GM19035 (cell line): Measurements from ENCODE around the gene FARP1.

Experiments
- ATAC-seq: cut with Tn5 transposase; IDR thresholded peaks from one replicate; pipeline ENCODE4 v1.9.1; 2021; ENCODE audit not compliant: unreplicated experiment

The FARP1 gene

GRCh38 chr13:98474292-98474691, 331.4 kb downstream of the FARP1 start:
- ATAC-seq, result no peak

DNA sequence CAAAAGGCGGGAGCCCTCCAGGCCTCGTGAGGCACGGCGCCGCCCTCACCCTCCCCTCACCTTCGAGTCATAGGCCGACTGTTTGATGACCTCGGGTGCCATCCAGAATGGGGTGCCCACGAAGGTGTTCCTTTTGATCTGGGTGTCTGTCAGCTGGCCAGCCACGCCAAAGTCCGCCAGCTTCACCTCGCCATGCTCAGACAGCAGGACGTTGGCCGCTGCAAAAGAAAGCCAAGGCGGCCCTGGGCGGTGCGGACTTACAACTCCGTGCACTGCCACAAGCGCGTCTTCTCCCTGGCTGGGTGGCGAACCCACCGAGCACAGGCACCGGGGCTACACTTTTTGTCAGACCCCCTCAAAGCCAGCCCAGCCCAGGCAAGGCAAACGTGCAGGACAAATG, 331.9 kb downstream of the FARP1 start:
- ATAC-seq, result no peak

DNA sequence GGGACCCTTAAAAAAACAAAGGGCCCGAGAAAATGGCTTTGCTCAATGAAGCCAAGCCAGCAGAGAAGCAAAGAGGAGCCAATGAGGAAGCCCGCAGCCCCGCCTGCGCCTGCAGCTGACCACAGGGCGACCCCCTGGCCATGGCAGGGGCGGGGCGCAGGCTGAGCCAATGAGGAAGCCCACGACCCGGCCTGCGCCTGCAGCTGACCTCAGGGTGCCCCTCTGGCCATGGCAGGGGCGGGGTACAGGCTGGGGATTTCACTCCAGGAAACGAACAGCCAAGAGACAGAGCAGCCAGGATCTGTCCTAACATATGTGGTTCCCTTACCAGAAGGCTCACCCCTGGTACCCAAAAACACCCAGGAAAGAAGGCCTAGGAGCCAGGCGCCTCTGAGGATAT, 332.6 kb downstream of the FARP1 start:
- ATAC-seq, result no peak

- ATAC-seq, result peak; percentile 29
Observed at GRCh38 chr13:98476106-98476505, 333.2 kb downstream of the FARP1 start.

- peak; percentile 93 for ATAC-seq
Observed at GRCh38 chr13:98476538-98476966, 333.7 kb downstream of the FARP1 start.

DNA sequence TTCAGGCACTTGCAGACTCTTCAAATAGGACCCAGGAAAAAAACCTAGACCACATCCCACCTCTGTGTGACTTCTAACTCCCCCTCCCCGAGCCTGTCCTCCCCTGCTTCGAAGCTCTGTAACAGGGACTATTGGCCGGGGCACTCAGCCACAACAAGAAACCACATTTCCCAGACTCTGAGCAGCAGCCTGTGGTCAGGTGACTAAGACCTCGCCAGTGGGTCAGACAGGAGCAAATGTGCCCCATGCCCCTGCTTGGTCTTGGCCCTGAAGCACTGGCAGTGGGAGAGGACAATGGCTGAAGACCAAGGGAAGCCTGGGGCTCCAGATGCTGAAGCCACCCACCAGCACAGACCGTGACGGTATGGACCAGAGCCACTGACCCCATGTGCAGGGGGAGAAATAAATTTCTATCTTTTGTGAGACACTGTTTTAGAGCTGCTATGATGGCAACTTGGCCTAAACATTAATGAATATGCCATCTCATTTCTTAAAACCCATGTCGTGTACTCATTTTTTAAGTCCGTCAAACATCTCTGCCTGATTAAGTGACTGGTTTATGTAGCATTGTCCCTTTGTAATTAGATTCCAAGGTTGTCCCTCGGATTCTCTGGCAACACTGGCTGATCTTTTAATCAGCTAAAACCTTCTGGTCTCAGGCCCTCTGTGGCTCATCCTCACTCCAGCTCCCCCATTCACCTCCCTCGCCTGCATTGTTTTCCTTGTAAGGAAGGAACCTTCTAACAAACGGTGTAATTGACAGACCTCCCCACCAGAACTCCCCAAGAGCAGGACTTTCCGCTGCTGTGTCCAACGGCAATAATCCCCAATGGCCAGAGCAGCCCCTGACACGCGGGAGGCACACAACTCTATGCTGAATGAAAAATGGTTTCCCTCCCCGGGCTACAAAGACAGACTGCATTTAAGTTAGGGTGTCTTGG, 335.6 kb downstream of the FARP1 start:
- ATAC-seq, result no peak

- no peak for ATAC-seq
Observed at GRCh38 chr13:98479496-98480003, 336.7 kb downstream of the FARP1 start.

- no peak for ATAC-seq
Observed at GRCh38 chr13:98480915-98481877, 338.3 kb downstream of the FARP1 start.

DNA sequence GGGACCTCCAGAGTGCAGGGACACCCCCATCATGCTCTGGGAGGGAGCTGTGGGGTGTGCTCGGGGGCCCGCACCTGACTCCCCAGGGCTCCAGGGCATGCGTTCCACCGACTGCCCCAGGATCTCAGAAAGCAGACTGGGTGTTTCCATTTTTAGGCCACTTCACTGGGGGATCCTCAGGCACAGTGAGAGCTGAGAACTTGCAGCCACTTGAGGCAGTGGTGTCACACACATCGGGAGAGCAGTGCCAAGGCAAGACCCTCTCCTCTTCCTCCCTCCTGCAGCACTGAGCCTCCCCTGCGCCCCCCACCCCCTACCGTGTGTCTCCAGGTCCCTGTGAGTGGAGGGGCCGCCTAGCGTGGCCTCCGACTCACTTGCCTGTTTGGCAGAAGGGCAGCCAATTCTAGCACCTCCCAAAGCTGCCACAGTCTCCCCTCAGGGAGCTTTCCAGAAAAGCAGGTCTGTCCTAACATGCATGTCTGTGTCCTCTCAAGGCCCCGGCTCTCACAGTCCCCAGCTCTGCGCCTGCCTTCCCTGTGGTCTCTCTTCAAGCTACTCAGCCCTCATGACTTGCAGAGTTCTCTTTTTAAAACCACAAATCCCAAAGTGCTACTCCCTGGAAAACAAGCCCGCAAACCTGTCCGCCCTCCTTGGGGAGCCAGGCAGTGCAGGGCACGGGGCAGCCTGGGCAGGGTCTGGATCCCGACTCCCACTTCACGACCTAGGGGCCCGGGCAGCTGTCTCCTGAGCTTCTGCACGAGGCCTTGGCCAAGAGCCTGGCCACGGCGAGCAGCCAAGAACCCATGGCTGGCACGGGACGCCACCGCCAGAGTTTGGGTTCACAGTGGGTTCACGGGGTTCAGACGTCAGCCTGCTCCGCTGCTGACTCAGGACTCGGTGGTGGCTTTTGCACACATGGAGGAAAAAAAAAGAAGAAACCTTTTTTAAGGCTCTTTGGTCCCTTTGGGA, 339.9 kb downstream of the FARP1 start:
- no peak for ATAC-seq

DNA sequence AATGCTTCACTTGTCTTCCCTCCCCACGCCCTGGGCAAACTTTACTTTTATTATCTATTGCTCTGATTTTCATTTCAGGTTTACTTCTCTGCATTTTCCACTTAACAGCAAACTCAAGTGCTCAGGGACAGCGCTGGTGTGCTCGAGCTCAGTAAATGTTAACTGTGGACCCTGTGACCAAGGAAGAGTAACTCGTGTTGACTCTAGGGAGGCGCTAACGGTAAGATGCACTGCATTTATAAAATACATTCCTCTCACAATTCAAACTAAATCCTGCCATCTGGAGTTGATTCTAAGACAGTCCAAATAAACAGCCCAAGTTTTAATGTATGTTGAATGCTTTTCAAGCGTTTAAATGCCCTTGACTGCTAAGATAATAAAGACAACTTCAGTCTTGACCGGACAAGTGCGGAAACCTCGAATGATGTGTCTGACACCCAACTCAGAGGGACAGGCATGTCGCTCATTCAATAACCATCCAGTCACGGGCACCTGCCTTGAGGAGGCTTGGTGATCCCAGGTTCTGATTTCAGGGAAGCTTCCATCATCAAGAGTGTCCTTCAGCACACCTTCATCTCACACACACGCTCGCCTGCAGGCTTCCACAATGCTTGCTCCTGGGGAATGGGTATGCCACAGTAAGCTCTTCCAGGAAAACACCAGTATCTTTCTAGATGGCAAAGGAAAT, 340.9 kb downstream of the FARP1 start:
- ATAC-seq, result no peak

DNA sequence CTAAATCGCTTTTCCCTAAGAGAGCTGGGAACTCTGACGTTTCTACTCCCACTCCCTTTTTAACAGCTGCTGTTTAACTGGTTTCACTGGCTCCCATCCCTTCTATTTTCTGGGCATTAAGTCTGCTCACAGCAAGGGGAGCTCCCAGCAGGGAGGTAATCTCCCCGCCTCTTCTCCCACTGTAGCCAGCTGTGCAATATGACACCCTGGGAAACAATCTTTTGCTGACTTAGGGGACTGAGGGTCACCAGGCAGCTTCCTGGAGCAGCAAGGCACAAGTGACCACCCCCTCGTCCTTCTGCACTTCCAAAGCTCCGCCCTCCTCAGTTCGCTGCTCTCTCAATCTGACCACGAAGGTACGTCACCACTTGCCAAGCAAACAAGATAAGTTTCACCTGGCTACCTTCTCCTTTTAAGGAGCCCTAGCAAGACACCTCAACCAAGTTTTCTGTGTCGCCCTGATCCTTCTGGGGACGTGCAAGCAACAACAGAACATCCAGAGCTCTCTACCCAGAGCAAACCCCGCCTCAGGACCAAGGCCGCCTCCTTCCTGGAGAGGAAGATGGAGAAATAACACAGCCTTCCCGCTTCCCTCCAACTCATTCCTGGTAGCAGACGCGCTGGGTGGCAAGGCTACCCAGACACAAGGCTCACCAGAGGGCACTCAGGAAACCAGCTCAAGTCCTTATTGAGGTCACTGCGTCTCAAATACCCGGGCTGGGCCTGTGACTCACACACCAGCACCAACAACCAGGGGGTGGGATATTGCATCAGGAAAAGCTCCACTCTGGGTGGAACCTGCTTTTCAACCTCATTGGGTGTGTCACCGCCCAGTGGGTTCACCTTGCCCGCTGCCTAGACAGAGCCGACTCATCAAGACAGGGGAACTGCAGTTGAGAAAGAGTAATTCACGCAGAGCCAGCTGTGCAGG, 341.7 kb downstream of the FARP1 start:
- ATAC-seq, result no peak

- ATAC-seq, result no peak
Observed at GRCh38 chr13:98485561-98485960, 342.7 kb downstream of the FARP1 start.

DNA sequence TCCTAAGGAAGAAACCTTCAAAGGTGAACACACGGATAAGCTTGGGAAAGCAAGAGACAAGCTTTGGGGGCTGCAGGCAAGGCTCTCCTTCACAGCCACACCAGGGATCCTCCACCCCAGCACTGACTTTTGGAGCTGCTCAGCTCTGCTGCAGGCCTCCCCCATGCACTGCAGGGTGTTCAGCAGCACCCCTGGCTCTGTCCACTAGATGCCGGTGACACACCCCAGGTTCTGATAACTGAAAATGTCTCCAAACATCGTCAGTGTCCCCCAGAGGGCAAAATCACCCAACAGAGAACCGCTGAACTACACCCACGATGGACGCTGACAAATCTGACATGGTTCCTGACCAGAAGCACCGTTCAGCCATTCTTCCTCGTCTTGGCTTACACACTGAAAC, 343.5 kb downstream of the FARP1 start:
- ATAC-seq, result no peak

DNA sequence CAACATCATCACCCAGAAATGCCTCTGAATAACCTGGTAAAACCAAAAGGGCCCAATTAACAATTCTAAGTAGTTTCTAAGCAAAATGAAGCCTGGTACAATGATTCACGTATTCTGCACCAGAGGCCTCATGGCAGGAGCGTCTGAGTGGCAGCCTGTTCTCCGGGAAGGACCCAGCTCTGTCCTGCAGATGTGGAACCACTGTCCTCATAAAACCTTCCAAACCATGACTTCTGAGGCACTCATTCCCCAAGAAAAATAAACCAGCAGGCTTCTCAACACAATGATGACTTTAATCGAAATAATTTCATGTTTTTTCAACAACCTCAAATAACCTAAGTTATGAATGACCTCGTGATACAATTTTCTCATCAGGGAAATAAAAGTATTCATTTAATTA, 344.1 kb downstream of the FARP1 start:
- no peak for ATAC-seq

- ATAC-seq, result no peak
Observed at GRCh38 chr13:98487522-98487921, 344.6 kb downstream of the FARP1 start.

DNA sequence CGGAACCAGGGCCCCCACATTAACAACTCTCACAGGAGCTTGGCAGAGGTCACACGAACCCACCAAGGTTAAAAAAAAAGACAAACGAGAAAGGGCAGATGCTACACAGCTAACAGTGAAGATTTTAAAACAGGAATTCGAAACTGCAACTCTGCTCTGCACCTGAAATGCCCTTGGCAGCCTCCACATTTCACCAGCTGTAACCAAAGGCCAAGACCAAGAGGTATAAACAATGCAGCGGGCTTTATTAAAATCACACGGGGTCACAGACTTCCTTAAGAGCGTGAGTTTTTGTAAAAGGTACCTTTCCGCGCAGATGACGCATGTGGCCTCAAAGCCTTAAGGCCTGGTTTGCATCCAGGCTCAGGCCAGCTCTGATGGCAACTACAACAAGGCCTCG, 345.8 kb downstream of the FARP1 start:
- no peak for ATAC-seq

DNA sequence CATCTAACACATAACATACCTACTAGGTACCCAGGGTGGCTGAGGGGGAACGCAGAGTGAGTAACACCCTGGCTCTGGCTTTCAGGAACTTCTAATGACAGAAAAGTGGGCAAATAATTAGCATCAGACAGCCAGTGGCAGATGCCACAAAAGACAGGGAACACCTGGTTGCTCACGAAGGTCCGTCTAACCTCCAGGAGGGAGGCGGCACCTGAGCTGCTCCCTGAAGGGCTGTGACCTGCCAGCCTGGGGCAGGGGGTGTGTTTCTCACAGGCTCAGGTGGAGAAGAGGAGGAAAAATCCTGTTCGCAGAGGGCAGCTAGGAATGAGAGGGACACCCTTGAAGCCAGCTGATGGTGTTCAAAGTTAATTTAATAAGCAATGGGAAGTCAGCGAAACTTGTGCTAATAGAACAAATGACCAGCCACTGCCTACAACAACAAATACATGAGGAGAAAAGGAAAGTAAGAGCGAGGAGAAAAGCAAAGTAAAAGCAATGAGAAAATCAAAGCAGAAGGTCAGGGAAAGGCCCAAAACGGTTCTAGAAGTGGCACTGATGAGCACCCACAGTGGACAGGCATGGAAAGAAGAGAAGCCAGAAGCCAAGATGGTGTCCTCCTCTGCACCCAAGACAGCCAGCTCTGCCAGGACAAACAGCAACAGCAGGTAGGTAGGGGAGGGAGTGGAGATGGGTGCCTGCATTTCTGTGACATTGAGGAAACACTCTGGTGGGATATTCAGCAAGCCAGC, 346.7 kb downstream of the FARP1 start:
- no peak for ATAC-seq
